Small intestine (tissue), 7 donors: Measurements from ENCODE around the gene PDE4C. TPM values are rescaled to one million over a fixed set of nuclear protein-coding genes. Genes with fewer than 3 reads are reported as not detected.
A peak's percentile ranks its signal among the peaks of the same experiment; 100 is the strongest.

Source experiments
- DNase-seq, 2 donors: peaks; one replicate each; pipeline versions ENCODE4 v3.0.0 to v3.0.0-alpha.2; 2013
- FAIRE-seq: peaks from 2 replicates; lab custom pipeline; 2012; peaks lifted over from hg19 to GRCh38; lab: Jason Lieb, UNC
- H3K27ac ChIP-seq, 3 donors: one replicate each; pipeline ENCODE4 v1.5.1; 2013; ENCODE audit warnings: low read length in 2 of 3, mild to moderate bottlenecking in 2 of 3, control low read depth in 1 of 3, inconsistent platforms in 1 of 3, low read depth in 1 of 3, moderate library complexity in 1 of 3
- H3K27me3 ChIP-seq, 3 donors: one replicate each; pipeline ENCODE4 v1.6.1; 2013; ENCODE audit warnings: low read length in 3 of 3, inconsistent platforms in 1 of 3; ENCODE audit not compliant: control insufficient read depth in 3 of 3, insufficient read depth in 3 of 3
- H3K36me3 ChIP-seq, 3 donors: one replicate each; pipeline ENCODE4 v1.6.1; 2013; ENCODE audit warnings: low read length in 3 of 3, inconsistent platforms in 1 of 3, low read depth in 1 of 3, mild to moderate bottlenecking in 1 of 3, moderate library complexity in 1 of 3; ENCODE audit not compliant: control insufficient read depth in 3 of 3, insufficient read depth in 2 of 3
- H3K4me1 ChIP-seq, 3 donors: one replicate each; pipeline ENCODE4 v1.6.1; 2013; ENCODE audit warnings: low read length in 2 of 3, inconsistent platforms in 1 of 3, low read depth in 1 of 3, mild to moderate bottlenecking in 1 of 3, moderate library complexity in 1 of 3; ENCODE audit not compliant: control insufficient read depth in 3 of 3, insufficient read depth in 2 of 3
- H3K4me3 ChIP-seq, 3 donors: one replicate each; pipeline ENCODE4 v1.5.1; 2013; ENCODE audit warnings: low read length in 3 of 3, control low read depth in 1 of 3, inconsistent platforms in 1 of 3, low read depth in 1 of 3, mild to moderate bottlenecking in 1 of 3, moderate library complexity in 1 of 3
- H3K9me3 ChIP-seq, 2 donors: one replicate each; pipeline ENCODE4 v1.6.1; 2013; ENCODE audit warnings: low read depth in 1 of 2, low read length in 1 of 2; ENCODE audit not compliant: control insufficient read depth in 2 of 2, insufficient read depth in 1 of 2
- WGBS, 3 donors: extraction: QIAGEN DNeasy Blood & Tissue Kit; methylation state at CpG; one replicate each; pipeline ENCODE4 v1.1.7; 2013; 5-methylcytosine and 5-hydroxymethylcytosine counted together
- polyA plus RNA-seq, 4 donors: library from polyadenylated mRNA; stranded (reverse) in 3 of 4; unstranded in 1 of 4; fragments of 200-250 nt in 3 of 4; fragments of 120-200 nt in 1 of 4; gene quantifications; one replicate each; pipeline versions ENCODE4 v1.2.1 to v1.2.3, GENCODE V29; 2013
- donor health status: healthy with polysubstance abuse.
- donor health status: control.
- donor health status: control.
- donor health status: Bipolar disorder and iron deficiency.
- donor health status: healthy.

PDE4C gene
- polyA plus RNA-seq, 4 donors, result 0.52 to 1.1 TPM; not detected in 2

- 76 to 90% (median 85%) methylated on average over 19 of the region's 19 CpGs for WGBS, 3 donors
- H3K27ac ChIP-seq, result no peak overlapping the region
- no peaks in the 10 kb centered on the region for H3K27me3 ChIP-seq
- no peak overlapping the region for H3K4me3 ChIP-seq
- peaks cover 0 to 31% (median 0%) of the 10 kb centered on the region in 3 donors for H3K4me1 ChIP-seq
- FAIRE-seq, result no peak
- H3K9me3 ChIP-seq, result no peaks in the 10 kb centered on the region
- no peak for DNase-seq
- peaks cover 0 to 58% (median 4%) of the 10 kb centered on the region in 3 donors for H3K36me3 ChIP-seq
Measured at GRCh38 chr19:18176367-18177310, 49.6 kb downstream of the PDE4C start.

GRCh38 chr19:18174983-18175382 lies 51.3 kb downstream of the PDE4C start:
- H3K36me3 ChIP-seq, result peaks cover 0 to 75% (median 4%) of the 10 kb centered on the region in 3 donors
- H3K27me3 ChIP-seq, result no peaks in the 10 kb centered on the region
- no peaks in the 10 kb centered on the region for H3K9me3 ChIP-seq
- no peak for DNase-seq
- peak overlapping the region in 1 of 3 donors; percentile 77 for H3K27ac ChIP-seq
- H3K4me1 ChIP-seq, result peaks cover 0 to 31% (median 0%) of the 10 kb centered on the region in 3 donors
- 47 to 72% (median 67%) methylated on average over 11 of the region's 11 CpGs for WGBS, 3 donors
- no peak for FAIRE-seq
- peak overlapping the region in 1 of 3 donors; percentile 91 for H3K4me3 ChIP-seq

Other genes starting within 250 kb of the PDE4C start
- gene ARRDC2, start 218.3 kb downstream of the PDE4C start, polyA plus RNA-seq, result 10 to 100 TPM in 3 of 4 donors, 1 to 10 TPM in 1; 6.9 to 31.5 (median 28.4) TPM
- gene IL12RB1, start 139.5 kb downstream of the PDE4C start, polyA plus RNA-seq, result 1 to 10 TPM in 2 of 4 donors, under 1 TPM in 2; 0.81 to 2.4 (median 1.3) TPM
- gene MAST3, start 128.7 kb downstream of the PDE4C start, polyA plus RNA-seq, result 10 to 100 TPM in 3 of 4 donors, 1 to 10 TPM in 1; 9.3 to 34.6 (median 24.9) TPM
- 10 to 100 TPM in 2 of 4 donors, 1 to 10 TPM in 2; 1.6 to 71.3 (median 8.1) TPM for gene PIK3R2, start 73.3 kb downstream of the PDE4C start, polyA plus RNA-seq
- 100 to 1,000 TPM in 2 of 4 donors, 10 to 100 TPM in 2; 51.9 to 480 (median 135) TPM for gene IFI30, start 52.6 kb downstream of the PDE4C start, polyA plus RNA-seq
- 10 to 100 TPM in 3 of 4 donors, 1 to 10 TPM in 1; 6.0 to 25.9 (median 17.2) TPM for gene MPV17L2, start 33.2 kb downstream of the PDE4C start, polyA plus RNA-seq
- 1 to 10 TPM in 3 of 4 donors, under 1 TPM in 1; 0.81 to 6.0 (median 1.9) TPM for gene RAB3A, start 22.4 kb downstream of the PDE4C start, polyA plus RNA-seq
- 10 to 100 TPM in 1 of 4 donors, 1 to 10 TPM in 3; 1.5 to 15.2 (median 4.9) TPM for gene IQCN, start 48.0 kb upstream of the PDE4C start, polyA plus RNA-seq
- gene JUND, start 55.2 kb upstream of the PDE4C start, polyA plus RNA-seq, result 100 to 1,000 TPM; 129 to 211 (median 162) TPM
- 100 to 1,000 TPM; 102 to 269 (median 186) TPM for gene LSM4, start 96.6 kb upstream of the PDE4C start, polyA plus RNA-seq
- 10 to 100 TPM; 29.1 to 77.9 (median 38.6) TPM for gene PGPEP1, start 114.2 kb upstream of the PDE4C start, polyA plus RNA-seq
- 10 to 100 TPM in 3 of 4 donors, 1 to 10 TPM in 1; 4.5 to 41.5 (median 20.1) TPM for gene GDF15, start 159.7 kb upstream of the PDE4C start, polyA plus RNA-seq
- 1 to 10 TPM in 3 of 4 donors, under 1 TPM in 1; 0.89 to 5.1 (median 3.4) TPM for gene LRRC25, start 171.2 kb upstream of the PDE4C start, polyA plus RNA-seq
- gene SSBP4, start 193.0 kb upstream of the PDE4C start, polyA plus RNA-seq, result 100 to 1,000 TPM in 1 of 4 donors, 10 to 100 TPM in 3; 15.9 to 117 (median 44.2) TPM
- 10 to 100 TPM in 2 of 4 donors, 1 to 10 TPM in 2; 4.5 to 72.1 (median 9.3) TPM for gene ISYNA1, start 211.7 kb upstream of the PDE4C start, polyA plus RNA-seq